HepG2 (cell line): ENCODE data around the gene MKRN1. TPM values are rescaled to one million over a fixed set of nuclear protein-coding genes. Genes with fewer than 3 reads are reported as not detected.

Source experiments
- CAMTA2 ChIP-seq: sonication (generic); formaldehyde crosslinking; IDR thresholded peaks from 2 replicates; pipeline ENCODE4 v1.4.0; 2020; ENCODE audit warnings: mild to moderate bottlenecking, missing genetic modification reagents, borderline replicate concordance
- ELF3 ChIP-seq: IDR thresholded peaks from 2 replicates; pipeline ENCODE4 v1.6.1; 2016; ENCODE audit warnings: missing genetic modification reagents, missing compliant biosample characterization
- HES4 ChIP-seq: sonication (generic); formaldehyde crosslinking; IDR thresholded peaks from 2 replicates; pipeline ENCODE4 v1.9.0; 2021; ENCODE audit warnings: mild to moderate bottlenecking, missing genetic modification reagents, borderline replicate concordance
- IRF2 ChIP-seq: IDR thresholded peaks from 2 replicates; pipeline ENCODE4 v1.6.1; 2018; ENCODE audit warnings: missing genetic modification reagents, missing compliant biosample characterization
- NFE2L1 ChIP-seq: sonication (generic); formaldehyde crosslinking; IDR thresholded peaks from 2 replicates; pipeline ENCODE4 v1.4.0; 2020; ENCODE audit warnings: missing genetic modification reagents, mild to moderate bottlenecking, borderline replicate concordance
- NR2F2 ChIP-seq: IDR thresholded peaks from 2 replicates; pipeline ENCODE4 v1.6.1; 2012; ENCODE audit warnings: low read depth, inconsistent platforms, borderline replicate concordance
- PHF8 ChIP-seq: sonication (generic); formaldehyde crosslinking; IDR thresholded peaks from 2 replicates; pipeline ENCODE4 v1.5.0; 2020; ENCODE audit warnings: missing genetic modification reagents
- POLR2AphosphoS2 ChIP-seq: IDR thresholded peaks from 2 replicates; pipeline ENCODE4 v1.6.1; 2011; ENCODE audit warnings: low read depth, low read length, improper control_type of control experiment
- RBM22 ChIP-seq: fragments of 200-400 bp; formaldehyde crosslinking; optimal IDR thresholded peaks from 2 replicates; pipeline ENCODE3; 2017; ENCODE audit warnings: mild to moderate bottlenecking, low read length, moderate library complexity
- SIN3A ChIP-seq: IDR thresholded peaks from 2 replicates; pipeline ENCODE4 v1.6.1; 2011; ENCODE audit warnings: low read depth, mild to moderate bottlenecking, control low read depth, low read length, borderline replicate concordance
- XRCC5 ChIP-seq: fragments of 200-400 bp; formaldehyde crosslinking; optimal IDR thresholded peaks from 2 replicates; pipeline ENCODE3; 2017; ENCODE audit warnings: mild to moderate bottlenecking, low read length
- ZFAT ChIP-seq: sonication (generic); formaldehyde crosslinking; conservative IDR thresholded peaks from 2 replicates; pipeline ENCODE4 v1.8.1; 2023; ENCODE audit warnings: missing genetic modification reagents, inconsistent platforms
- ZFP36L2 ChIP-seq: sonication (generic); formaldehyde crosslinking; IDR thresholded peaks from 2 replicates; pipeline ENCODE4 v1.4.0; 2020; ENCODE audit warnings: missing genetic modification reagents
- ZMAT3 ChIP-seq: sonication (generic); formaldehyde crosslinking; conservative IDR thresholded peaks from 2 replicates; pipeline ENCODE4 v1.7.0; 2021; ENCODE audit warnings: missing genetic modification reagents
- ZMYM2 ChIP-seq: sonication (generic); formaldehyde crosslinking; IDR thresholded peaks from 2 replicates; pipeline ENCODE4 v1.8.0; 2022; ENCODE audit warnings: mild to moderate bottlenecking, missing genetic modification reagents
- ZNF274 ChIP-seq: sonication (generic); formaldehyde crosslinking; IDR thresholded peaks from 2 replicates; pipeline ENCODE4 v1.5.1; 2020; ENCODE audit warnings: mild to moderate bottlenecking, missing genetic modification reagents
- ZNF329 ChIP-seq: sonication (generic); formaldehyde crosslinking; IDR thresholded peaks from 2 replicates; pipeline ENCODE4 v1.9.0; 2021; ENCODE audit warnings: low read depth, mild to moderate bottlenecking, missing genetic modification reagents
- ZNF333 ChIP-seq: sonication (generic); formaldehyde crosslinking; IDR thresholded peaks from 2 replicates; pipeline ENCODE4 v1.4.0; 2020; ENCODE audit warnings: mild to moderate bottlenecking, missing genetic modification reagents, borderline replicate concordance
- ZNF335 ChIP-seq: sonication (generic); formaldehyde crosslinking; IDR thresholded peaks from 2 replicates; pipeline ENCODE4 v1.4.0; 2020; ENCODE audit warnings: missing genetic modification reagents
- ZNF564 ChIP-seq: sonication (generic); formaldehyde crosslinking; IDR thresholded peaks from 2 replicates; pipeline ENCODE4 v1.8.1; 2023; ENCODE audit warnings: mild to moderate bottlenecking, missing genetic modification reagents
- polyA plus RNA-seq, 8 experiments: library from polyadenylated mRNA; depleted of rRNA in 3 of 8; stranded (reverse) in 7 of 8; unstranded in 1 of 8; fragments of >200 nt; fragmentation: Illumina TruSeq in 4 of 8; extraction: Trizol in 4 of 8; gene quantifications; 2 replicates each; pipeline versions ENCODE4 v1.2.1 to v1.2.3, GENCODE V29; 2011 to 2016; ENCODE audit warnings: low read depth in 4 of 8, missing spikeins in 1 of 8, mixed read lengths in 1 of 8; ENCODE audit not compliant: insufficient read depth in 1 of 8
- total RNA-seq, 5 experiments: library from RNA; depleted of rRNA; stranded (reverse); fragments of >200 nt; fragmentation: Illumina TruSeq; extraction: Trizol; gene quantifications; 2 replicates each; pipeline ENCODE4 v1.2.3, GENCODE V29; 2016; ENCODE audit warnings: low read depth in 1 of 5
- TF ChIP-seq, protein P1 (sequence below): sonication (generic); formaldehyde crosslinking; IDR thresholded peaks from 2 replicates; pipeline ENCODE4 v1.4.0; 2020; ENCODE audit warnings: missing genetic modification reagents
- TF ChIP-seq, protein P2 (sequence below): sonication (generic); formaldehyde crosslinking; IDR thresholded peaks from 2 replicates; pipeline ENCODE4 v1.8.0; 2022; ENCODE audit warnings: mild to moderate bottlenecking, missing genetic modification reagents, borderline replicate concordance

The MKRN1 gene
- total and polyA plus RNA-seq, 2 of the 13 experiments (the other 11 are each of a cell fraction or from before 2014, with no cell fraction given): 28.5 to 32.8 TPM

DNA sequence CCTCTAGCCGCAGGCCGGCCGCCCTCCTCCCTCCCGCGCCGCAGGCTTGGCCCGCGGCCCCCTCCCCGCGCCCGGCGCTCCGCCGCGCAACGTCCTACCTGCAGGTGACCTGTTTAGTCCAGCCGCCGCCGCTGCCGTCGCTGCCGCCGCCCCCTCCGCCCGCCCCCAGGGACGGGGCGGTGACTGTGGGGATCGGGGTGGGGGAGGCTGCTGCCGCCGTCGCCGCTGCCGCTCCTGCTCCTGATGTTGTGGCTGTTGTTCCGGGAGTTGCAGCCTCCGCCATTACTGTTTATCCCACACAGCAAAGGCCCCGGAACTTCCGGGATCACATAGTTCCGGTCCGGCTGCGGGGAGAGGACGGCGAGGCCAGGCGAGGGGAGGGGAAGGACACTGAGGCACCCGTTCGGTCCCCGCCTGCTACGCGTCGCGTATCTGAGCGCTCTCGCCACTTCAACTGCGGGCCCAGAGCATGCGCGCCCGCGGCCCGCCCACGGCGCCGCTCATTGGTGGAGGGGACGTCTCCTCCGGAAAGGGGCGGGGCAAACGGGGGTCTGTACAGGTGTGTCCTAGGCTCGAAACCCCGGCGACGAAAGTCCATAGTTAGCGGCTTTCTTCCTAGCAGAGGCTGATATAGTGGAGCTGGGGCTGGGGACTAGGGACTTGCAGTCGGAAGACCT lies at the start of gene MKRN1 (continued):
- TF ChIP-seq, protein P1, sequence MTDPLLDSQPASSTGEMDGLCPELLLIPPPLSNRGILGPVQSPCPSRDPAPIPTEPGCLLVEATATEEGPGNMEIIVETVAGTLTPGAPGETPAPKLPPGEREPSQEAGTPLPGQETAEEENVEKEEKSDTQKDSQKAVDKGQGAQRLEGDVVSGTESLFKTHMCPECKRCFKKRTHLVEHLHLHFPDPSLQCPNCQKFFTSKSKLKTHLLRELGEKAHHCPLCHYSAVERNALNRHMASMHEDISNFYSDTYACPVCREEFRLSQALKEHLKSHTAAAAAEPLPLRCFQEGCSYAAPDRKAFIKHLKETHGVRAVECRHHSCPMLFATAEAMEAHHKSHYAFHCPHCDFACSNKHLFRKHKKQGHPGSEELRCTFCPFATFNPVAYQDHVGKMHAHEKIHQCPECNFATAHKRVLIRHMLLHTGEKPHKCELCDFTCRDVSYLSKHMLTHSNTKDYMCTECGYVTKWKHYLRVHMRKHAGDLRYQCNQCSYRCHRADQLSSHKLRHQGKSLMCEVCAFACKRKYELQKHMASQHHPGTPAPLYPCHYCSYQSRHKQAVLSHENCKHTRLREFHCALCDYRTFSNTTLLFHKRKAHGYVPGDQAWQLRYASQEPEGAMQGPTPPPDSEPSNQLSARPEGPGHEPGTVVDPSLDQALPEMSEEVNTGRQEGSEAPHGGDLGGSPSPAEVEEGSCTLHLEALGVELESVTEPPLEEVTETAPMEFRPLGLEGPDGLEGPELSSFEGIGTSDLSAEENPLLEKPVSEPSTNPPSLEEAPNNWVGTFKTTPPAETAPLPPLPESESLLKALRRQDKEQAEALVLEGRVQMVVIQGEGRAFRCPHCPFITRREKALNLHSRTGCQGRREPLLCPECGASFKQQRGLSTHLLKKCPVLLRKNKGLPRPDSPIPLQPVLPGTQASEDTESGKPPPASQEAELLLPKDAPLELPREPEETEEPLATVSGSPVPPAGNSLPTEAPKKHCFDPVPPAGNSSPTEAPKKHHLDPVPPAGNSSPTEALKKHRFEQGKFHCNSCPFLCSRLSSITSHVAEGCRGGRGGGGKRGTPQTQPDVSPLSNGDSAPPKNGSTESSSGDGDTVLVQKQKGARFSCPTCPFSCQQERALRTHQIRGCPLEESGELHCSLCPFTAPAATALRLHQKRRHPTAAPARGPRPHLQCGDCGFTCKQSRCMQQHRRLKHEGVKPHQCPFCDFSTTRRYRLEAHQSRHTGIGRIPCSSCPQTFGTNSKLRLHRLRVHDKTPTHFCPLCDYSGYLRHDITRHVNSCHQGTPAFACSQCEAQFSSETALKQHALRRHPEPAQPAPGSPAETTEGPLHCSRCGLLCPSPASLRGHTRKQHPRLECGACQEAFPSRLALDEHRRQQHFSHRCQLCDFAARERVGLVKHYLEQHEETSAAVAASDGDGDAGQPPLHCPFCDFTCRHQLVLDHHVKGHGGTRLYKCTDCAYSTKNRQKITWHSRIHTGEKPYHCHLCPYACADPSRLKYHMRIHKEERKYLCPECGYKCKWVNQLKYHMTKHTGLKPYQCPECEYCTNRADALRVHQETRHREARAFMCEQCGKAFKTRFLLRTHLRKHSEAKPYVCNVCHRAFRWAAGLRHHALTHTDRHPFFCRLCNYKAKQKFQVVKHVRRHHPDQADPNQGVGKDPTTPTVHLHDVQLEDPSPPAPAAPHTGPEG (CRISPR knock-in tag): no peak; the same call in 1 of the 2 replicates
- TF ChIP-seq, protein P2, sequence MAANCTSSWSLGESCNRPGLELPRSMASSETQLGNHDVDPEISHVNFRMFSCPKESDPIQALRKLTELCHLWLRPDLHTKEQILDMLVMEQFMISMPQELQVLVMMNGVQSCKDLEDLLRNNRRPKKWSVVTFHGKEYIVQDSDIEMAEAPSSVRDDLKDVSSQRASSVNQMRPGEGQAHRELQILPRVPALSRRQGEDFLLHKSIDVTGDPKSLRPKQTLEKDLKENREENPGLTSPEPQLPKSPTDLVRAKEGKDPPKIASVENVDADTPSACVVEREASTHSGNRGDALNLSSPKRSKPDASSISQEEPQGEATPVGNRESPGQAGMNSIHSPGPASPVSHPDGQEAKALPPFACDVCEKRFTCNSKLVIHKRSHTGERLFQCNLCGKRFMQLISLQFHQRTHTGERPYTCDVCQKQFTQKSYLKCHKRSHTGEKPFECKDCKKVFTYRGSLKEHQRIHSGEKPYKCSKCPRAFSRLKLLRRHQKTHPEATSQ (CRISPR knock-in tag): no peak
- TF ChIP-seq ZNF333 (no peak), ZFAT (CRISPR knock-in tag) (no peak), PHF8 (CRISPR knock-in tag) (peak; percentile 77), CAMTA2 (CRISPR knock-in tag) (no peak), NR2F2 (no peak), ELF3 (peak; percentile 95), ZFP36L2 (no peak), ZNF335 (peak; percentile 57; the same call in 1 of the 2 replicates), ZNF329 (CRISPR knock-in tag) (no peak), HES4 (CRISPR knock-in tag) (no peak; the same call in 1 of the 2 replicates), NFE2L1 (no peak), SIN3A (peak; percentile 33; the same call in 1 of the 2 replicates), ZMYM2 (CRISPR knock-in tag) (0 out of 2 replicates have a peak, but pooled peaks have one; percentile 36), IRF2 (peak; percentile 68), RBM22 (no peak), ZMAT3 (CRISPR knock-in tag) (peak; percentile 77), ZNF274 (CRISPR knock-in tag) (peak; percentile 82), POLR2AphosphoS2 (no peak), ZNF564 (CRISPR knock-in tag) (peak; percentile 51), XRCC5 (no peak)
